NCI-H1092 (cell line): ENCODE measurements around the gene PFN4.
"Not testable (repeated sequence)": the region's sequence is repeated elsewhere in the genome, so short reads cannot be mapped to it uniquely, and the experiment has no call there.

Source experiments
- DNase-seq: peaks from one replicate; lab custom pipeline; 2025; lab: John Stamatoyannopoulos, UW

PFN4 gene

GRCh38 chr2:24111407-24111901 is 11.7 kb downstream of the PFN4 start:
- no peak for DNase-seq

GRCh38 chr2:24110660-24111303 is 12.4 kb downstream of the PFN4 start:
- DNase-seq = no peak

- DNase-seq = not testable (repeated sequence)
Measured at GRCh38 chr2:24109431-24109830, 13.7 kb downstream of the PFN4 start.

- DNase-seq = no peak
Measured at GRCh38 chr2:24107336-24107735, 15.8 kb downstream of the PFN4 start.

- no peak for DNase-seq
Measured at GRCh38 chr2:24106786-24107185, 16.3 kb downstream of the PFN4 start.

GRCh38 chr2:24105816-24106215 is 17.3 kb downstream of the PFN4 start:
- no peak for DNase-seq

GRCh38 chr2:24104906-24105305 is 18.2 kb downstream of the PFN4 start:
- no peak for DNase-seq

- DNase-seq = no peak
Measured at GRCh38 chr2:24104110-24104650, 19.0 kb downstream of the PFN4 start.

- no peak for DNase-seq
Measured at GRCh38 chr2:24102677-24103076, 20.5 kb downstream of the PFN4 start.

GRCh38 chr2:24101992-24102391 is 21.1 kb downstream of the PFN4 start:
- no peak for DNase-seq

GRCh38 chr2:24100732-24101131 is 22.4 kb downstream of the PFN4 start:
- DNase-seq = not testable (repeated sequence)

- DNase-seq = not testable (repeated sequence)
Measured at GRCh38 chr2:24095171-24095677, 27.9 kb downstream of the PFN4 start.

- not testable (repeated sequence) for DNase-seq
Measured at GRCh38 chr2:24093270-24093669, 29.9 kb downstream of the PFN4 start.

- no peak for DNase-seq
Measured at GRCh38 chr2:24088821-24089359, 34.2 kb downstream of the PFN4 start.

- DNase-seq = no peak
Measured at GRCh38 chr2:24087032-24087431, 36.1 kb downstream of the PFN4 start.

- DNase-seq = no peak
Measured at GRCh38 chr2:24086241-24086640, 36.9 kb downstream of the PFN4 start.

- no peak for DNase-seq
Measured at GRCh38 chr2:24085200-24085489, 38.0 kb downstream of the PFN4 start.

- DNase-seq = peak; percentile 65
Measured at GRCh38 chr2:24084386-24085199, 38.5 kb downstream of the PFN4 start, which contains the start of gene TP53I3. TP53I3 (minus strand) TSS chr2:24084834; CDS start chr2:24084326, 508 bp downstream.

GRCh38 chr2:24083567-24084385 is 39.4 kb downstream of the PFN4 start:
- DNase-seq = peak; percentile 37

- no peak for DNase-seq
Measured at GRCh38 chr2:24082787-24083566, 40.2 kb downstream of the PFN4 start.

GRCh38 chr2:24080701-24081100 is 42.4 kb downstream of the PFN4 start:
- DNase-seq = peak; percentile 10
